CD4-positive, alpha-beta memory T cell (primary cell): ENCODE measurements around the gene SPTLC2. TPM values are rescaled to one million over a fixed set of nuclear protein-coding genes. Genes with fewer than 3 reads are reported as not detected.

Experiments used
- CTCF ChIA-PET: fragments of 350-600 bp; sonication (Branson Sonifier 250); formaldehyde crosslinking; loops from one replicate; lab custom pipeline; 2021; ENCODE audit warnings: inconsistent platforms; ENCODE audit not compliant: partially characterized antibody; lab: Charles Lee
- POLR2A ChIA-PET: fragments of 350-600 bp; sonication (Branson Sonifier 250); formaldehyde crosslinking; loops from one replicate; lab custom pipeline; 2021; ENCODE audit not compliant: partially characterized antibody; lab: Charles Lee
- DNase-seq, 5 donors: peaks; one replicate each; pipeline versions ENCODE4 v3.0.0 to v3.0.0-alpha.2; 2020 to 2022; ENCODE audit warnings: mixed read lengths in 1 of 5
- H3K27ac ChIP-seq: one replicate; pipeline ENCODE4 v1.7.0; 2013; ENCODE audit warnings: low read depth, low read length
- H3K27me3 ChIP-seq: 2 replicates; pipeline ENCODE4 v1.7.0; 2013; ENCODE audit warnings: mild to moderate bottlenecking, low read length, moderate library complexity; ENCODE audit not compliant: insufficient read depth
- H3K36me3 ChIP-seq: 2 replicates; pipeline ENCODE4 v1.7.0; 2013; ENCODE audit warnings: mild to moderate bottlenecking, low read length, moderate library complexity; ENCODE audit not compliant: insufficient read depth
- H3K4me1 ChIP-seq: 2 replicates; pipeline ENCODE4 v1.7.0; 2013; ENCODE audit warnings: mild to moderate bottlenecking, low read length, moderate library complexity; ENCODE audit not compliant: insufficient read depth
- H3K4me3 ChIP-seq, 2 donors: one replicate each; pipeline ENCODE4 v1.7.0; 2013; ENCODE audit warnings: low read length in 2 of 2, mild to moderate bottlenecking in 1 of 2
- H3K9me3 ChIP-seq, 2 donors: one replicate each; pipeline ENCODE4 v1.7.0; 2013; ENCODE audit warnings: low read length in 2 of 2, control low read depth in 1 of 2; ENCODE audit not compliant: control insufficient read depth in 1 of 2
- H3K27ac Mint-ChIP-seq, 7 donors: one replicate each; pipeline ENCODE4 v1.8.0; 2020 to 2021; ENCODE audit warnings: mixed read lengths in 7 of 7, mild to moderate bottlenecking in 6 of 7, inconsistent platforms in 3 of 7, moderate library complexity in 3 of 7
- H3K27me3 Mint-ChIP-seq, 2 donors: one replicate each; pipeline ENCODE4 v1.8.0; 2020 to 2021; ENCODE audit warnings: mixed read lengths in 2 of 2
- H3K36me3 Mint-ChIP-seq, 2 donors: one replicate each; pipeline ENCODE4 v1.8.0; 2020 to 2021; ENCODE audit warnings: mixed read lengths in 2 of 2, inconsistent platforms in 1 of 2, mild to moderate bottlenecking in 1 of 2
- H3K4me1 Mint-ChIP-seq, 4 donors: one replicate each; pipeline ENCODE4 v1.8.0; 2020 to 2021; ENCODE audit warnings: mixed read lengths in 4 of 4, mild to moderate bottlenecking in 1 of 4
- H3K4me3 Mint-ChIP-seq, 8 donors: one replicate each; pipeline ENCODE4 v1.8.0; 2020 to 2021; ENCODE audit warnings: mixed read lengths in 8 of 8, mild to moderate bottlenecking in 7 of 8, moderate library complexity in 6 of 8, inconsistent platforms in 3 of 8
- H3K9me3 Mint-ChIP-seq, 8 donors: one replicate each; pipeline ENCODE4 v1.8.0; 2020 to 2021; ENCODE audit warnings: mixed read lengths in 8 of 8, mild to moderate bottlenecking in 5 of 8, inconsistent platforms in 3 of 8, moderate library complexity in 1 of 8
- intact Hi-C: fragments of 100-400 bp; cut with micrococcal nuclease; formaldehyde crosslinking; loops from one replicate; pipeline ENCODE4 v1.15.1; 2023
- polyA plus RNA-seq, 2 donors: library from polyadenylated mRNA; unstranded; fragments of 300-500 nt; fragmentation: Illumina TruSeq; gene quantifications; one replicate each; pipeline ENCODE4 v1.2.3, GENCODE V29; 2021
- total RNA-seq, 2 experiments: library from RNA; stranded (reverse); gene quantifications; one replicate each; pipeline ENCODE4 v1.2.3, GENCODE V29; 2021

Gene SPTLC2
- total and polyA plus RNA-seq, 4 experiments from 2014 or later: 11.2 to 31.3 (median 24.8) TPM

- H3K9me3 ChIP-seq: no peaks in the 10 kb centered on the region
- H3K4me3 Mint-ChIP-seq: peak overlapping the region; percentile 100
- peaks cover 37% of the 10 kb centered on the region for H3K36me3 ChIP-seq
- H3K36me3 Mint-ChIP-seq: peaks cover 34 to 56% of the 10 kb centered on the region in 2 donors
- H3K27ac ChIP-seq: peak overlapping the region; percentile 86
- peak overlapping the region; percentile 83 to 100 (median 94) for H3K27ac Mint-ChIP-seq
- peak; percentile 45 to 75 (median 53) for DNase-seq
- H3K27me3 ChIP-seq: no peaks in the 10 kb centered on the region
- H3K27me3 Mint-ChIP-seq: no peaks in the 10 kb centered on the region
- ChIA-PET CTCF (interaction anchor here (0.9 to 2.4 kb wide), 12 partner anchors 8 to 247 kb away, joined by 3 to 8 read pairs (median 4); partner anchors contain the start of genes GSTZ1, POMT2, SAMD15 and TMED8), POLR2A (interaction anchor here (1.0 to 2.0 kb wide), 3 partner anchors 82 to 249 kb away, joined by 4 to 13 read pairs (median 5); partner anchors contain the start of genes ALKBH1, GSTZ1, POMT2 and SAMD15)
- H3K4me1 ChIP-seq: peaks cover 29% of the 10 kb centered on the region
- peak overlapping the region; percentile 99 to 100 for H3K4me3 ChIP-seq
- peaks cover 0 to 4% (median 0%) of the 10 kb centered on the region in 8 donors for H3K9me3 Mint-ChIP-seq
- peaks cover 26 to 50% (median 35%) of the 10 kb centered on the region in 4 donors for H3K4me1 Mint-ChIP-seq
- intact Hi-C loops: loop anchor here (5.0 kb wide), 1 partner anchor 1307 kb away; the partner anchor contains the start of gene GPATCH2L
These were observed 157.2 kb downstream of the SPTLC2 start for GRCh38 chr14:77459072-77459723.

GRCh38 chr14:77458249-77458950, 158.0 kb downstream of the SPTLC2 start:
- H3K4me1 Mint-ChIP-seq: peaks cover 26 to 50% (median 35%) of the 10 kb centered on the region in 4 donors
- peaks cover 31 to 52% of the 10 kb centered on the region in 2 donors for H3K36me3 Mint-ChIP-seq
- peak overlapping the region; percentile 94 to 100 (median 100) for H3K27ac Mint-ChIP-seq
- Histone ChIP-seq H3K27ac (peak overlapping the region; percentile 86), H3K4me1 (peaks cover 29% of the 10 kb centered on the region), H3K9me3 (no peaks in the 10 kb centered on the region), H3K4me3 (peak overlapping the region; percentile 99 to 100), H3K27me3 (no peaks in the 10 kb centered on the region), H3K36me3 (peaks cover 30% of the 10 kb centered on the region)
- H3K4me3 Mint-ChIP-seq: peak overlapping the region; percentile 100
- ChIA-PET POLR2A (interaction anchor here (0.6 to 2.0 kb wide), 6 partner anchors 81 to 528 kb away, joined by 3 to 13 read pairs (median 4); partner anchors contain the start of genes ALKBH1, GSTZ1, POMT2 and SAMD15), CTCF (interaction anchor here (1.0 to 2.4 kb wide), 10 partner anchors 9 to 248 kb away, joined by 3 to 8 read pairs (median 4); partner anchors contain the start of genes GSTZ1, POMT2, SAMD15 and TMED8)
- no peaks in the 10 kb centered on the region for H3K27me3 Mint-ChIP-seq
- peaks cover 0 to 4% (median 0%) of the 10 kb centered on the region in 8 donors for H3K9me3 Mint-ChIP-seq
- intact Hi-C loops: loop anchor here (5.0 kb wide), 1 partner anchor 1306 kb away; the partner anchor contains the start of gene GPATCH2L
- peak; percentile 11 to 56 (median 18) for DNase-seq

- intact Hi-C loops: loop anchor here (1.0 to 5.0 kb wide), 9 partner anchors 80 to 1305 kb away; partner anchors contain the start of genes ADCK1, ALKBH1, ANGEL1 and CIPC
- H3K4me1 ChIP-seq: peaks cover 29% of the 10 kb centered on the region
- H3K36me3 Mint-ChIP-seq: peaks cover 35 to 55% of the 10 kb centered on the region in 2 donors
- peaks cover 30% of the 10 kb centered on the region for H3K36me3 ChIP-seq
- H3K4me3 ChIP-seq: peak within 1 kb of the TSS; percentile 99 to 100
- ChIA-PET POLR2A (interaction anchor here (0.6 to 2.0 kb wide), 10 partner anchors 13 to 528 kb away, joined by 3 to 14 read pairs (median 4); partner anchors contain the start of genes ALKBH1, GSTZ1, POMT2 and SAMD15), CTCF (interaction anchor here (1.2 to 2.4 kb wide), 5 partner anchors 81 to 248 kb away, joined by 3 to 7 read pairs (median 5); partner anchors contain the start of genes GSTZ1, POMT2, SAMD15 and TMED8)
- H3K4me3 Mint-ChIP-seq: peak within 1 kb of the TSS; percentile 100
- H3K27me3 ChIP-seq: no peaks in the 10 kb centered on the region
- no peaks in the 10 kb centered on the region for H3K9me3 ChIP-seq
- peak within 1 kb of the TSS; percentile 86 for H3K27ac ChIP-seq
- peak; percentile 96 to 99 (median 96) for DNase-seq
- H3K4me1 Mint-ChIP-seq: peaks cover 28 to 50% (median 36%) of the 10 kb centered on the region in 4 donors
- H3K27me3 Mint-ChIP-seq: no peaks in the 10 kb centered on the region
- peak within 1 kb of the TSS; percentile 94 to 100 (median 100) for H3K27ac Mint-ChIP-seq
- H3K9me3 Mint-ChIP-seq: peaks cover 0 to 4% (median 0%) of the 10 kb centered on the region in 8 donors
These were observed 158.8 kb downstream of the SPTLC2 start, which contains the start of the genes AHSA1 and VIPAS39 for GRCh38 chr14:77457522-77458248. AHSA1 (plus strand) TSS chr14:77458093; CDS start chr14:77458190, 97 bp downstream. VIPAS39 (minus strand) TSS chr14:77457601; CDS start chr14:77454102, 3,499 bp downstream.

GRCh38 chr14:77457115-77457521, 159.3 kb downstream of the SPTLC2 start:
- Mint-ChIP-seq H3K4me3 (peak overlapping the region; percentile 100), H3K9me3 (peaks cover 0 to 4% (median 0%) of the 10 kb centered on the region in 8 donors), H3K36me3 (peaks cover 32 to 51% of the 10 kb centered on the region in 2 donors), H3K27me3 (no peaks in the 10 kb centered on the region), H3K4me1 (peaks cover 28 to 50% (median 36%) of the 10 kb centered on the region in 4 donors), H3K27ac (peak overlapping the region; percentile 94 to 100 (median 100))
- Histone ChIP-seq H3K36me3 (peaks cover 25% of the 10 kb centered on the region), H3K9me3 (no peaks in the 10 kb centered on the region), H3K27ac (peak overlapping the region; percentile 86), H3K4me3 (peak overlapping the region; percentile 99 to 100), H3K27me3 (no peaks in the 10 kb centered on the region), H3K4me1 (peaks cover 29% of the 10 kb centered on the region)
- CTCF ChIA-PET: interaction anchor here (1.3 to 2.4 kb wide), 3 partner anchors 80 to 249 kb away, joined by 3 to 7 read pairs (median 6); partner anchors contain the start of genes GSTZ1, POMT2, SAMD15 and TMED8
- POLR2A ChIA-PET: interaction anchor here (0.8 to 1.6 kb wide), 5 partner anchors 12 to 303 kb away, joined by 3 to 14 read pairs (median 4); partner anchors contain the start of genes ALKBH1, GSTZ1, POMT2 and SAMD15
- DNase-seq: peak in 1 of 5 donors; percentile 43
- intact Hi-C loops: loop anchor here (1.0 to 5.0 kb wide), 9 partner anchors 80 to 1305 kb away; partner anchors contain the start of genes ADCK1, ALKBH1, ANGEL1 and CIPC

Other genes starting within 250 kb of the SPTLC2 start
- gene TMED8, start 239.5 kb downstream of the SPTLC2 start, total RNA-seq: 1 to 10 TPM; 8.3 to 8.6 TPM
- gene TMED8, start 239.5 kb downstream of the SPTLC2 start, polyA plus RNA-seq: 1 to 10 TPM; 2.5 to 3.5 TPM
- under 1 TPM; 0.11 to 0.38 TPM for gene SAMD15, start 239.3 kb downstream of the SPTLC2 start, total RNA-seq
- gene SAMD15, start 239.3 kb downstream of the SPTLC2 start, polyA plus RNA-seq: not detected
- 1 to 10 TPM; 1.1 TPM for gene NOXRED1, start 193.1 kb downstream of the SPTLC2 start, total RNA-seq
- gene NOXRED1, start 193.1 kb downstream of the SPTLC2 start, polyA plus RNA-seq: not detected
- 10 to 100 TPM; 18.6 to 22.5 TPM for gene VIPAS39, start 159.0 kb downstream of the SPTLC2 start, total RNA-seq
- 1 to 10 TPM; 7.6 to 8.4 TPM for gene VIPAS39, start 159.0 kb downstream of the SPTLC2 start, polyA plus RNA-seq
- gene AHSA1, start 158.5 kb downstream of the SPTLC2 start, total RNA-seq: 10 to 100 TPM; 88.5 to 89.9 TPM
- 100 to 1,000 TPM in 1 of 2 donors, 10 to 100 TPM in 1; 95.6 to 134 TPM for gene AHSA1, start 158.5 kb downstream of the SPTLC2 start, polyA plus RNA-seq
- not detected for gene ISM2, start 117.8 kb downstream of the SPTLC2 start, total RNA-seq
- gene ISM2, start 117.8 kb downstream of the SPTLC2 start, polyA plus RNA-seq: not detected
- gene ALKBH1, start 91.4 kb upstream of the SPTLC2 start, total RNA-seq: 10 to 100 TPM; 16.2 to 20.1 TPM
- gene ALKBH1, start 91.4 kb upstream of the SPTLC2 start, polyA plus RNA-seq: 1 to 10 TPM; 5.8 to 9.7 TPM
- gene SLIRP, start 91.5 kb upstream of the SPTLC2 start, total RNA-seq: 10 to 100 TPM; 37.5 to 40.6 TPM
- gene SLIRP, start 91.5 kb upstream of the SPTLC2 start, polyA plus RNA-seq: 100 to 1,000 TPM; 211 to 334 TPM
- 10 to 100 TPM; 92.1 to 99.7 TPM for gene SNW1, start 144.5 kb upstream of the SPTLC2 start, total RNA-seq
- 10 to 100 TPM; 54.4 to 90.8 TPM for gene SNW1, start 144.5 kb upstream of the SPTLC2 start, polyA plus RNA-seq
- 1 to 10 TPM; 5.3 to 5.6 TPM for gene ADCK1, start 183.5 kb upstream of the SPTLC2 start, total RNA-seq
- gene ADCK1, start 183.5 kb upstream of the SPTLC2 start, polyA plus RNA-seq: 10 to 100 TPM in 1 of 2 donors, 1 to 10 TPM in 1; 5.2 to 12.0 TPM